GM10266 (cell line): ENCODE measurements around the gene TP53BP2.

Experiments
- DNase-seq: peaks from one replicate; pipeline ENCODE4 v3.0.0; 2012; ENCODE audit errors: extremely low spot score
- CTCF ChIP-seq: IDR thresholded peaks from 2 replicates; pipeline ENCODE4 v1.5.1; 2012; ENCODE audit warnings: mild to moderate bottlenecking, low read depth; ENCODE audit not compliant: control insufficient read depth, insufficient read depth; ENCODE audit errors: missing control alignments

TP53BP2 gene

GRCh38 chr1:223802602-223803001 lies 43.1 kb downstream of the TP53BP2 start:
- DNase-seq: no peak

DNA sequence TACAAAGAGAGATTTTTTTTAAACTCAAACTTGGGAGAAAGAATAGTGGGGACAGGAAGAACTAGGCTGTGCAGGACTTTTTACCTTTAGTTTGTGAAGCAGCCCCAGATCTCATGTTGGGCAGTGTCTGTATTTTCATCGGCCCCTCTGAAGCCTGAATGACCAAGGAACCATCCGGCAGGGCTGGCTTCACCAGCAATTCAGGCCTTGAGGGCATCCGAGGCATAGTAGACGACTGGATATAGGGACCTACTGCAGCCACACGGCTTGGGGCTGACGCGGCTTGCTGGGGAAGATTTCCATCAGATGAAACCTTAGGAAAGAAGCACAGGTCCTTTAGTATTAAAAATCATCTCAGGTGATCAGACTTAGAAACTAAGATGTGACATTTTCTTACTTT lies 43.7 kb downstream of the TP53BP2 start:
- DNase-seq: no peak
- no peak for TF ChIP-seq CTCF

More at GRCh38 chr1:223802602-223803001, 43.1 kb downstream of the TP53BP2 start:
- no peak for TF ChIP-seq CTCF

GRCh38 chr1:223796210-223796609 lies 49.5 kb downstream of the TP53BP2 start:
- no peak for TF ChIP-seq CTCF
- no peak for DNase-seq

GRCh38 chr1:223794136-223794880 lies 51.4 kb downstream of the TP53BP2 start:
- TF ChIP-seq CTCF: no peak
- no peak for DNase-seq

DNA sequence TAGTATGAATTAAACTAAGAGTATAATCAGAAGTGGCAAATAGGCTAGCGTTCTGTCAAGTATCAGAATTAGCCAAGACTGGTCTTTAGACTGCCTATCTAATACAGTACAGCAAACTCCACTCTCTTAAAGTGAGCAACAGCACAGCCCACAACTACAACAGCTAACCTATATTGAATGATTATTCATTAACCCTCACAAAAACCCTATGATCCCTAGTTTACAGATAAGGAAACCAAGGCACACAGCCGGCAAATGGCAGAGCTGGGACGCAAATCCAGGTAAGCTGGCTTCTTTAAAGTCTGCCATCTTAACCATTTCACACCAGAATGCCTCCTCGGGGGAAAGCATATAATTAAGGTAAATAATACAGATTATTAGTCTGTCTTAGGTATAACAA lies 52.0 kb downstream of the TP53BP2 start:
- DNase-seq: no peak
- no peak for TF ChIP-seq CTCF

DNA sequence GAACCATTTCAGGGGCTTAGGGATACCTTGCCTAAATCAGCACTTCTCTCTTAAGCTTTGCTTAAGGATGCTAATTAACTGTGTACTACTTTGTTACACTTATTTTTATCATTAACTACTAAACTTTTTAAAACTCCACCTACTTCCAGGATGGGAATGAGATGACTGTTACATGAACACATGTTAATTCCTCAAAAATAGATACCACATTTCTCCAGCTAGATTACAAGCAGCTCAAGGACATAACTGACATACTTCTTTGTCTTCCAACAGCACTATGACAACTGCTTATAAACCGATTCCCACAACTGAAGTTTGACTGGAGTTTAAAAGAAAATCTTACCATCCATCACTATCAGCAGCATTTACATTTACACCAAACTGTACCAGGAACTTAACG lies 53.7 kb downstream of the TP53BP2 start:
- no peak for DNase-seq
- no peak for TF ChIP-seq CTCF

DNA sequence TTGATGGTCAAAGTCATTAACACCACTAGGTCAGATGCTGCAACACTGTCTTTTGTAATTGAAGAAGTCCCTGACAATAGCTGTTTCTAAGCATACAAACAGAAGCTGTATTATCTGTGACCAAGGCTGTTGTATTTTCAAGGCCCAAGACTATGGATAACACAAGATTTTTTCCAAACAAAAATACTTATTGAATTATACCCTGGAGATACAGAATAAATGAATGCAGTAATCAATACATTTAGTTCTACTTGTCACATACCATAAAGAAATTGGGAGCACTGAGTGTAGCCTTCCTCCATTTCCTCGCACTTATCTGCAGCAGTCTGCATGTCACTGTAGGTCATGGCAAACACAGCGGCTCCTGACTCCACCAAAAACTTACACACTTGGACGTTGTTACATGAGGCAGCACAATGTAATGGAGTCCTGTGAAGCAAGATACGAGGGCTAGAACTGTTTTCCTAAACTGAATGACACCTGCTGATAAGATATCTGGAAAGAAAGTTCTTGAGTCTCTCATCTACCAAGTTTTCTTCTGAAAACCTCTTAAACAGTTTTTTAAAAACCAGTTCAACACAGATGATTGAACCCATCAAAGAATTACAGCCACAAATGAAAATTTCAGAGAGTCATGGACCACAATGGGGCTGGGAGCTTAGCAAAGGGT lies 56.9 kb downstream of the TP53BP2 start:
- no peak for DNase-seq
- no peak for TF ChIP-seq CTCF
